GM19193 (cell line): ENCODE measurements around the gene NOC2L.

Experiments
- POLR2A ChIP-seq: IDR thresholded peaks from 4 replicates; pipeline ENCODE4 v1.6.1; 2011; ENCODE audit not compliant: insufficient read depth, insufficient read length; ENCODE audit errors: extremely low read depth

Gene NOC2L

DNA sequence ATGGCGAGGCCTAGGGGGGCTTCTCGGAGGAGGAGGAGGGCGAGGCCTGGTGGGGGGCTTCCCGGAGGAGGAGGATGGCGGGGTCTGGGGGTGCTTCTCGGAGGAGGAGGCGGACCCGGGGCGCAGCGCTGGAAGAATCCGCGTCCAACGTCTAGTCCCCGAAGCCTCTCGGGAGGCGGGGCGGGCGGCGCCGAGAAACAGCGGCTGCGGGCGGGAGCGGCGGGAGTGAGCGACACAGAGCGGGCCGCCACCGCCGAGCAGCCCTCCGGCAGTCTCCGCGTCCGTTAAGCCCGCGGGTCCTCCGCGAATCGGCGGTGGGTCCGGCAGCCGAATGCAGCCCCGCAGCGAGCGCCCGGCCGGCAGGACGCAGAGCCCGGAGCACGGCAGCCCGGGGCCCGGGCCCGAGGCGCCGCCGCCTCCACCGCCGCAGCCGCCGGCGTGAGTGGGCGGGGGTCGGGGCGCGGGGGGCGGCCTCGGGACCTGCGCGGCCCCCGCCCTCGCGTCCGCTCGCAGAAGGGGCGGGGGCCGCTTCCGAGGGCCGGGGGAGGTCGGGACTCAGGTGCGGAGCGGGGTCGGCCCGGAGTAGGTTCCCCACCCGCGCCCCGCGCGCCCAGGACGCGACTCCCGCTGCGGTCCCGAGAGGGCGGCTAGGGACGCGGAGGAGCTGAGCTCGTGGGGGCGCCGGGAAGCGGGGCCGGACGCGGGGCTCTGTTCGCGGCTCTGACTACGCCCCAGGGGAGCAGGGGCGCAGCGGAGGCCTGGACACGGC, 1.5 kb upstream of the NOC2L start, which contains the start of gene KLHL17:
TSS of gene KLHL17 (plus strand) at position 222 of the 769 bp plus-strand sequence. CDS start at position 332, 110 bp downstream.
- peak; percentile 41 for TF ChIP-seq POLR2A

GRCh38 chr1:959731-960362, 791 bp upstream of the NOC2L start:
- TF ChIP-seq POLR2A, result no peak

GRCh38 chr1:956636-957035, 2.4 kb downstream of the NOC2L start:
- TF ChIP-seq POLR2A, result no peak

DNA sequence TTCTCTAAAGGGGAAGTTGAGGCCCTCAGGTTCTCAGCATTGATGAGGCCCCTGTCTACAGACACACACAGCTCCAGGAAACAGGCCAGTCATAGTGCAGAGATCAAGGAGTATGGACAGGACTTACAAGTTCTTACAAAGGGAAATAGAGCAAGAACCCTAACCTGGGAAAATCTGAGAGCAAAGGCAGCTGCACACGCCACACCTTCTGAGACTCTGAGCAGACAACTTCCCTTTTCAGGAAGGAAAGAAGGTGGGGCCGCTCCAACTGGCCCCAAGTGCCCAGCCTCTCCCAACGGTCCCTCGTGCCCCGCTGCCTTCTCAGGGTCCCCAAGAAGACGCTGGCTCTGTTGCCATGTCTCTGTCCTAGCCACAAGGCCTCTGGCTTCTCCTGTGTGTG, 3.6 kb downstream of the NOC2L start:
- TF ChIP-seq POLR2A, result no peak

DNA sequence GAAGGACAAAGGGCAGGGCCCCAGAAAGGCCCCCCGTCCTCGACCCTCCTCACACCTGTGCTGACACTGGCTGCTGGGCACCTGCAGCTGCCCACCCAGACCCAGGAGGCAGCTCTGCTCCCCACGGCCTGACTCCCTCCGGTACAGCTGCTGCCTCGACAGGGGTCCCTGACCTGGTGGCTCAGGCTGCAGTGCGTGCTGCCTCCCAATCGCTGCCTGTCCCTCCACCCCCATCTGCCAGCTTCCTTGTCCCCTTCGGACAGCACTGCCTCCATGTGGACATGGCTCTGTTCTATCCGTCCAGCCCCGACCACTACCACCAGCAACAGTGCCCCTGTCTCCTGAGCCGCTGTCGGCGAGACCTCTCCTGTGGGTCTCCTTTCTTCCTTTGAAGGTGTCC, 4.1 kb downstream of the NOC2L start:
- TF ChIP-seq POLR2A, result no peak

- no peak for TF ChIP-seq POLR2A
These were observed 5.3 kb downstream of the NOC2L start for GRCh38 chr1:953524-954320.

DNA sequence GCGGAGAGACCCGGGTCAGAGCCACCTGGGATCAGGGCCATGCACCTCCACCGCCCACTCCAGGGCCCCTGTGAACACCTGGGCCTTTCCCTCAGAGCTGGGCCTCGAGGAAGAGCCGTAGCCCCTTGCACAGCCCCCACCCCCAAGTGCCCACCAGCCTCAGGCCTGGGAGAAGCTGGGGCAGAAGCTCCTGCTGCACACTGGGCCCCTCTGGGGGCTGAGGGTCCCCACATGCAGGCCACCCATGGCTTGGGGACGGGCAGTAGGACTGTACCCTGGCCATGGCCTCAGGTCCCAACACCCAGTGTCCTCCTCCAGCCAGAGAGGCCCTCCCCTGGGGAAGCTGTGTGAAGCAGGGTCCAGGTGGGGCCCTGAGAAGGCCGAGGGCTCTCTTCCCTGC, 6.5 kb downstream of the NOC2L start:
- no peak for TF ChIP-seq POLR2A

GRCh38 chr1:952201-952600, 6.9 kb downstream of the NOC2L start:
- TF ChIP-seq POLR2A, result no peak

DNA sequence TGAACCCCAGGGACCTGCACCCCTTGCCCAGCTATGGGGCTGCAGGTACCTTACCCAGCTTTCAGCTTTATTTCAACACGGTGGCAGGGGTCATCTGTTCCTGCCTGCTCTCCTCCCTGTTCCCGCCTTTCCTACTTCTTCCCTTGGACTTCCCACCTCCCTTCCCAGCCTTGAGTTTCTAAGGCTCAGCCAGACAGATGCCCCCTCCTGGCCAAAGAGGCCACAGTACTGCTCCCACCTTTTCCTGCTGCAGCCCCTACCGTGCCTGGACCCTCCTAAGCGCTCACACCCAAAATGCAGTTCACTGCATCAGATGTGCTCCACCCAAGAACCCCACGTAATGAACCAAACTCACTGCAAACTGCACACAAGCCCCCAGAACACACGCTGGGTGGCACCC, 7.7 kb downstream of the NOC2L start:
- no peak for TF ChIP-seq POLR2A

DNA sequence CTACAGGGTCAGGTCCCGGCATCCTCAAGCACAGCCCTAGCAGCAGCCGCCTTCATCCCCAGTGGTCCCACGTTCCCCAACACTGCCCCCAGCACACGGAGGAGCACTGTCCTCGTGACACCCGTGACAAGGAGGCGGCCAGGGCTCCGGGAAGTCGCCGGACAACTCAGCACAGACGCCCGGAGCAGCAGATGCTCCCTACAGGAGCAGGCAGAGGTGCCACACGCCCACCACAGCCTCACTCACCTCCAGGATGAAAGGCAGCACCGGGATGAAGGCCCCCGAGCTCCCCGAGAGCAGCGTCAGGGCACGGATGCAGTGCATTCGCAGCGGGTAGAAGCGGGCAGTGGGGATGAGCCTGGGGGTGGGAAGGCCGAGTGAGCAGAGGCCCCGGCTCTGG, 8.2 kb downstream of the NOC2L start:
- TF ChIP-seq POLR2A, result no peak

DNA sequence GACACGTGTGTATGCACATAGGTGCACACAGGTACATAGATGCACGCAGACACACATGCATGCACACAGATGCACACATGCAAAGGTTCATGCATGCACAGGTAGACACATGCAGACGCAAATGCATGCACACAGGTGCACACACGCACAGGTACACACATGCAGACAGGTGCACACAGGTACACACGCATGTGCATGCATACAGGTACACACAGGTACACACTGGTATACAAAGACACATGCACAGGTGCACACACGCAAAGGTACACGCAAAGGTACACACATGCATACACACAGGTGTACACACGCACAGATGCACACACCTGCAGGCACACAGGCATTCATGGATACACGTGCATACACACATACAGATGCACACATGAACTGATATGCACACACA, 8.8 kb downstream of the NOC2L start:
- no peak for TF ChIP-seq POLR2A

- TF ChIP-seq POLR2A, result no peak
These were observed 11.1 kb downstream of the NOC2L start for GRCh38 chr1:947958-948357.

- TF ChIP-seq POLR2A, result no peak
These were observed 13.1 kb downstream of the NOC2L start for GRCh38 chr1:945688-946556.
